EH (cell line): ENCODE measurements around the gene FBXW7.

Experiments used
- DNase-seq: peaks from one replicate; pipeline ENCODE4 v3.0.0-alpha.2; 2015; ENCODE audit warnings: low read depth

FBXW7 gene

DNA sequence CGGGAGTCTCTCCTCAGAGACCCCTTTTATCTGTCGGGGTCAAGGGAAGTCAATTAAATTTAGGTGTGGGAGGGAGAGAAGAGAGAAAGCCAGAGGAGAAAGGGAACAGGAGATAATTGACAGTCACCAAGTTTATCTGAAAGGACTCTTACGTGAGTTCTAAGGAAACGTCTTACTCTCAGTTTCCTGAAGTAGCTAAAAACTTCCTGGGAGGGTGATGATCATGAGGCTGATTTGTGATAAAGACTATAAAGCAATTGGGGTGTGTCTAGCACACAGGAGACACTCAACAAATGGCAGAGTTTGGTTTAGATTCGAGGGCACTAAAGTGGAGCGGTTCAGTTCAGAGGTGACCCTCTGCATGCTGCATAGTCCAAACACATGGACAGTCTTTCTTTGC is 254.1 kb downstream of the FBXW7 start:
- DNase-seq = no peak

DNA sequence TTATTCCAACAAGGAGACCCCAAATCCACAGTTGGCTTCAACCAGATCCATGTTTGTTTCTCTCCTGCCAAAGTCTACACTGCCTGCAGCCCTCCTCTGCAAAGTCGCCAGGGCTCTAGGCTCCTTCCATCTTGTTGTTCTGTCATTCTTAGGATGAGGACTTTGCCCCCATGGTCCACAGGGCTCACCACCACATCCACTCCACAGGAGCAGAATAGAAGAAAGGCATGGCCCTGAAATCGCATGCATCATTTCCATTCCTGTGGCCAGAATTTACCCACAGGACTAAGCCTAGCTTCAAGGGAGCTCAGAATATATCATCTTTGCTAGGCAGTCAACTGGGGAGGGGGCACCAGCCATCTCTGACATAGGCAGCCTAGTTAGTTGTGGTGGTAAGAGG is 254.7 kb downstream of the FBXW7 start:
- DNase-seq = no peak

GRCh38 chr4:152279234-152279566 is 256.7 kb downstream of the FBXW7 start:
- no peak for DNase-seq

DNA sequence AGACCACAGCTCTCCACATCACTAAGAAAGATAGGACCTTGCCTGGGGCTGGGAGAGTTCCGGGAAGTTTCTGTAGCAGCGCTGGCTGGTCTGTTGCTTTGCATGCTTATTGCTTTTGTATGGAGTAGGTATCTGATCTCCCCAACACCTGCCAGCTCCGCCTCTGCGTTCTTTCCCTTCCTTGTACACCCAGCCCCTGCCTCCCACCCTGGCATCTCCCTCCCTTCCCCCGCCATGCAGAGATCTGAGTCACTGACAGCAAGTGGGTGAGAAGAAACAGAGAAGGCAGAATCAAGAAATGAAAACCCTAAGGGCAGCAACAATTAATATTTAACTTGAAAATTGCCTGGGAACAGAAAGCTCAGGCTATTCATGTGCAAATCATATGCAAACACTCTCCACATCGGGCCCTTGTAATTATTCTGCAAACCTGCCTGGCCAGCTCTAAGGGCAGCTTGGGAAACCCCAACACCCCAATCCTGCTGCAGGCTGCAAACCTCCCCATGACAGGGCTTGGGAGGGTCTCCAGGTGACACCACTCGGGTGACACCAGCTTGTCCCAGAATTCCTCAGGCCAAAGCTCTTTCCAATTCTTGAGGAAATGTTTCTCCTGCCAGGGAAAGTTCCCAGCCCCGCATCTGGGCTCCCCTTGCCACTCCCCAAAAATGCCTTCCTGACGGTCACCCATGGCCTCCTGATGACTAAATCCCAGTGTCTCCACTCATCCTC is 257.2 kb downstream of the FBXW7 start:
- no peak for DNase-seq

GRCh38 chr4:152278172-152278504 is 257.8 kb downstream of the FBXW7 start:
- no peak for DNase-seq

GRCh38 chr4:152277333-152277732 is 258.6 kb downstream of the FBXW7 start:
- no peak for DNase-seq

DNA sequence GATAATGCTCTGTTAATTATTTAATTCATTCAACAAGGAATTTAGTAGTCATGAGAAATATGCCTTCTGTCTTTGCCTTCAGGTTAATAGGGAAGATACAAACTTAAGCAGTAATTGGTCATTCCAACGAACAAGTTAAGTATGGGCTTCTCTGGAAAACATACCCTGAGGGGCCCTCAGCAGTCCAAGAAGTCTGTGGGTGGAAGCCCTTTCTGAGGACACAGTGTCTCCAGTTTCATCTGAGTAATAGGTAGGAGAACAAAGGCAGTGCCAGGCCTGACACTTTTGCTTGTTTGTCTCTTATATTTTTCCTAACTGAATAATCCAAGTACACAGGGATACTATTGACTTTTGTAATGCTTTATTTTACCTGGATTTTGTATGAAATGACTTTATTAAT is 262.5 kb downstream of the FBXW7 start:
- DNase-seq = peak; percentile 47
